ENCODE measurements around the gene MYLK. TPM values are rescaled to one million over a fixed set of nuclear protein-coding genes. Genes with fewer than 3 reads are reported as not detected.

Gene MYLK
- total RNA-seq, 1 experiment from 2014 or later, result 3.1 TPM

- peaks cover 12% of the 10 kb centered on the region for H3K27me3 ChIP-seq (ENCODE audit: control insufficient read depth, insufficient read depth, low read length)
- no peaks in the 10 kb centered on the region for H3K36me3 ChIP-seq (replicated peaks; ENCODE audit: control insufficient read depth, insufficient read depth, low read length)
- DNase-seq, result no peak
- H3K4me3 ChIP-seq (ENCODE audit: insufficient read depth, low read depth, low read length), result peak overlapping the region; percentile 38; the same call in 1 of the 2 replicates
These were observed 861 bp upstream of the MYLK start for GRCh38 chr3:123884993-123885392.

- H3K36me3 ChIP-seq (replicated peaks; ENCODE audit: control insufficient read depth, insufficient read depth, low read length), result no peaks in the 10 kb centered on the region
- peak overlapping the region; percentile 65 for H3K4me3 ChIP-seq (ENCODE audit: insufficient read depth, low read depth, low read length)
- DNase-seq, result peak; percentile 67
- peaks cover 12% of the 10 kb centered on the region for H3K27me3 ChIP-seq (ENCODE audit: control insufficient read depth, insufficient read depth, low read length)
These were observed 380 bp downstream of the MYLK start for GRCh38 chr3:123883701-123884202.

- H3K36me3 ChIP-seq (replicated peaks; ENCODE audit: control insufficient read depth, insufficient read depth, low read length), result no peaks in the 10 kb centered on the region
- H3K4me3 ChIP-seq (ENCODE audit: insufficient read depth, low read depth, low read length), result peak overlapping the region; percentile 65
- DNase-seq, result no peak
- H3K27me3 ChIP-seq (ENCODE audit: control insufficient read depth, insufficient read depth, low read length), result peaks cover 12% of the 10 kb centered on the region
These were observed 1.0 kb downstream of the MYLK start for GRCh38 chr3:123883111-123883510.

- Histone ChIP-seq H3K4me3 (ENCODE audit: insufficient read depth, low read depth, low read length) (no peak overlapping the region), H3K36me3 (replicated peaks; ENCODE audit: control insufficient read depth, insufficient read depth, low read length) (no peaks in the 10 kb centered on the region), H3K27me3 (ENCODE audit: control insufficient read depth, insufficient read depth, low read length) (peaks cover 12% of the 10 kb centered on the region)
- DNase-seq, result peak; percentile 44
These were observed 2.4 kb downstream of the MYLK start for GRCh38 chr3:123881771-123882170.

- peak; percentile 44 for DNase-seq
- no peak overlapping the region for H3K4me3 ChIP-seq (ENCODE audit: insufficient read depth, low read depth, low read length)
- peaks cover 12% of the 10 kb centered on the region for H3K27me3 ChIP-seq (ENCODE audit: control insufficient read depth, insufficient read depth, low read length)
- no peaks in the 10 kb centered on the region for H3K36me3 ChIP-seq (replicated peaks; ENCODE audit: control insufficient read depth, insufficient read depth, low read length)
These were observed 3.1 kb downstream of the MYLK start for GRCh38 chr3:123880998-123881561.

- H3K27me3 ChIP-seq (ENCODE audit: control insufficient read depth, insufficient read depth, low read length), result peaks cover 11% of the 10 kb centered on the region
- H3K4me3 ChIP-seq (ENCODE audit: insufficient read depth, low read depth, low read length), result no peak overlapping the region
- no peaks in the 10 kb centered on the region for H3K36me3 ChIP-seq (replicated peaks; ENCODE audit: control insufficient read depth, insufficient read depth, low read length)
- DNase-seq, result no peak
These were observed 5.3 kb downstream of the MYLK start for GRCh38 chr3:123878807-123879206.

- no peak for DNase-seq
These were observed 6.2 kb downstream of the MYLK start for GRCh38 chr3:123877965-123878364.

GRCh38 chr3:123877466-123877865 lies 6.7 kb downstream of the MYLK start:
- DNase-seq, result no peak
- Histone ChIP-seq H3K27me3 (ENCODE audit: control insufficient read depth, insufficient read depth, low read length) (no peaks in the 10 kb centered on the region), H3K4me3 (ENCODE audit: insufficient read depth, low read depth, low read length) (no peak overlapping the region), H3K36me3 (replicated peaks; ENCODE audit: control insufficient read depth, insufficient read depth, low read length) (no peaks in the 10 kb centered on the region)

More at GRCh38 chr3:123877965-123878364, 6.2 kb downstream of the MYLK start:
- peaks cover 3% of the 10 kb centered on the region; the same call in 1 of the 2 replicates for H3K27me3 ChIP-seq (ENCODE audit: control insufficient read depth, insufficient read depth, low read length)
- H3K4me3 ChIP-seq (ENCODE audit: insufficient read depth, low read depth, low read length), result no peak overlapping the region
- no peaks in the 10 kb centered on the region for H3K36me3 ChIP-seq (replicated peaks; ENCODE audit: control insufficient read depth, insufficient read depth, low read length)

- no peaks in the 10 kb centered on the region for H3K36me3 ChIP-seq (replicated peaks; ENCODE audit: control insufficient read depth, insufficient read depth, low read length)
- no peak for DNase-seq
- H3K27me3 ChIP-seq (ENCODE audit: control insufficient read depth, insufficient read depth, low read length), result no peaks in the 10 kb centered on the region
- H3K4me3 ChIP-seq (ENCODE audit: insufficient read depth, low read depth, low read length), result no peak overlapping the region
These were observed 7.3 kb downstream of the MYLK start for GRCh38 chr3:123876858-123877257.

- no peak for DNase-seq
- Histone ChIP-seq H3K4me3 (ENCODE audit: insufficient read depth, low read depth, low read length) (no peak overlapping the region), H3K27me3 (ENCODE audit: control insufficient read depth, insufficient read depth, low read length) (no peaks in the 10 kb centered on the region), H3K36me3 (replicated peaks; ENCODE audit: control insufficient read depth, insufficient read depth, low read length) (no peaks in the 10 kb centered on the region)
These were observed 11.5 kb downstream of the MYLK start for GRCh38 chr3:123872621-123873020.

GRCh38 chr3:123871946-123872345 lies 12.2 kb downstream of the MYLK start:
- no peak for DNase-seq
- Histone ChIP-seq H3K36me3 (replicated peaks; ENCODE audit: control insufficient read depth, insufficient read depth, low read length) (no peaks in the 10 kb centered on the region), H3K27me3 (ENCODE audit: control insufficient read depth, insufficient read depth, low read length) (no peaks in the 10 kb centered on the region), H3K4me3 (ENCODE audit: insufficient read depth, low read depth, low read length) (no peak overlapping the region)

GRCh38 chr3:123870033-123870432 lies 14.1 kb downstream of the MYLK start:
- DNase-seq, result no peak
- Histone ChIP-seq H3K27me3 (ENCODE audit: control insufficient read depth, insufficient read depth, low read length) (no peaks in the 10 kb centered on the region), H3K36me3 (replicated peaks; ENCODE audit: control insufficient read depth, insufficient read depth, low read length) (no peaks in the 10 kb centered on the region), H3K4me3 (ENCODE audit: insufficient read depth, low read depth, low read length) (no peak overlapping the region)

GRCh38 chr3:123869165-123869564 lies 15.0 kb downstream of the MYLK start:
- no peaks in the 10 kb centered on the region for H3K27me3 ChIP-seq (ENCODE audit: control insufficient read depth, insufficient read depth, low read length)
- DNase-seq, result no peak
- H3K4me3 ChIP-seq (ENCODE audit: insufficient read depth, low read depth, low read length), result no peak overlapping the region
- H3K36me3 ChIP-seq (replicated peaks; ENCODE audit: control insufficient read depth, insufficient read depth, low read length), result no peaks in the 10 kb centered on the region

- no peak for DNase-seq
- Histone ChIP-seq H3K36me3 (replicated peaks; ENCODE audit: control insufficient read depth, insufficient read depth, low read length) (no peaks in the 10 kb centered on the region), H3K27me3 (ENCODE audit: control insufficient read depth, insufficient read depth, low read length) (no peaks in the 10 kb centered on the region), H3K4me3 (ENCODE audit: insufficient read depth, low read depth, low read length) (no peak overlapping the region)
These were observed 19.4 kb downstream of the MYLK start for GRCh38 chr3:123864706-123865105.

GRCh38 chr3:123862152-123862551 lies 22.0 kb downstream of the MYLK start:
- DNase-seq, result no peak
- no peaks in the 10 kb centered on the region for H3K27me3 ChIP-seq (ENCODE audit: control insufficient read depth, insufficient read depth, low read length)

More at GRCh38 chr3:123862152-123862551, 22.0 kb downstream of the MYLK start:
- H3K4me3 ChIP-seq (ENCODE audit: insufficient read depth, low read depth, low read length), result no peak overlapping the region
- no peaks in the 10 kb centered on the region for H3K36me3 ChIP-seq (replicated peaks; ENCODE audit: control insufficient read depth, insufficient read depth, low read length)
